Activated naive CD4-positive, alpha-beta T cell treated with anti-CD3 and anti-CD28 coated beads, Interleukin-2, amount 10 ng/mL, durations not matched to agents 7 days and 5 days (primary cell): ENCODE data around the gene CCL7.

Source experiments
- CTCF ChIA-PET: fragments of 350-600 bp; sonication (Branson Sonifier 250); formaldehyde crosslinking; loops from one replicate; lab custom pipeline; 2021; ENCODE audit warnings: antibody characterized with exemption; lab: Charles Lee
- DNase-seq: peaks from one replicate; pipeline ENCODE4 v3.0.0-alpha.2; 2020
- H3K27ac Mint-ChIP-seq: one replicate; pipeline ENCODE4 v1.8.0; 2021; ENCODE audit warnings: mild to moderate bottlenecking, moderate library complexity, mixed read lengths
- H3K27me3 Mint-ChIP-seq: one replicate; pipeline ENCODE4 v1.8.0; 2021; ENCODE audit warnings: mild to moderate bottlenecking, mixed read lengths
- H3K36me3 Mint-ChIP-seq: one replicate; pipeline ENCODE4 v1.8.0; 2021; ENCODE audit warnings: mixed read lengths
- H3K4me1 Mint-ChIP-seq: one replicate; pipeline ENCODE4 v1.8.0; 2021; ENCODE audit warnings: mixed read lengths
- H3K4me3 Mint-ChIP-seq: one replicate; pipeline ENCODE4 v1.8.0; 2021; ENCODE audit warnings: mild to moderate bottlenecking, moderate library complexity, mixed read lengths
- H3K9me3 Mint-ChIP-seq: one replicate; pipeline ENCODE4 v1.8.0; 2021; ENCODE audit warnings: mixed read lengths

CCL7 gene

GRCh38 chr17:34252444-34253138, 17.4 kb upstream of the CCL7 start:
- DNase-seq = no peak
- Mint-ChIP-seq H3K27me3 (peaks cover 39% of the 10 kb centered on the region), H3K4me1 (no peaks in the 10 kb centered on the region)

GRCh38 chr17:34253139-34253525, 16.9 kb upstream of the CCL7 start:
- CTCF ChIA-PET = no interaction called here
- H3K27me3 Mint-ChIP-seq = peaks cover 40% of the 10 kb centered on the region
- no peak overlapping the region for H3K27ac Mint-ChIP-seq
- H3K4me3 Mint-ChIP-seq = no peak overlapping the region
- DNase-seq = no peak
- no peaks in the 10 kb centered on the region for H3K9me3 Mint-ChIP-seq
- H3K4me1 Mint-ChIP-seq = no peaks in the 10 kb centered on the region
- no peaks in the 10 kb centered on the region for H3K36me3 Mint-ChIP-seq

More at GRCh38 chr17:34252444-34253138, 17.4 kb upstream of the CCL7 start:
- Mint-ChIP-seq H3K36me3 (no peaks in the 10 kb centered on the region), H3K27ac (no peak overlapping the region), H3K4me3 (no peak overlapping the region), H3K9me3 (no peaks in the 10 kb centered on the region)
- CTCF ChIA-PET = no interaction called here

- Mint-ChIP-seq H3K9me3 (no peaks in the 10 kb centered on the region), H3K27ac (no peak overlapping the region), H3K36me3 (no peaks in the 10 kb centered on the region), H3K4me1 (no peaks in the 10 kb centered on the region), H3K27me3 (peaks cover 48% of the 10 kb centered on the region), H3K4me3 (no peak overlapping the region)
- CTCF ChIA-PET = no interaction called here
- no peak for DNase-seq
Observed at GRCh38 chr17:34254146-34254545, 15.9 kb upstream of the CCL7 start.

- CTCF ChIA-PET = no interaction called here
- no peaks in the 10 kb centered on the region for H3K9me3 Mint-ChIP-seq
- no peak within 1 kb of the TSS for H3K4me3 Mint-ChIP-seq
- peaks cover 48% of the 10 kb centered on the region for H3K27me3 Mint-ChIP-seq
- H3K4me1 Mint-ChIP-seq = no peaks in the 10 kb centered on the region
- H3K36me3 Mint-ChIP-seq = no peaks in the 10 kb centered on the region
- no peak within 1 kb of the TSS for H3K27ac Mint-ChIP-seq
- no peak for DNase-seq
Observed at GRCh38 chr17:34254651-34255380, 15.2 kb upstream of the CCL7 start, which contains the start of gene CCL2. CCL2 (plus strand) TSS chr17:34255285; CDS start chr17:34255350, 65 bp downstream.

GRCh38 chr17:34255381-34255732, 14.7 kb upstream of the CCL7 start:
- Mint-ChIP-seq H3K27me3 (peaks cover 48% of the 10 kb centered on the region), H3K36me3 (no peaks in the 10 kb centered on the region), H3K4me1 (no peaks in the 10 kb centered on the region), H3K27ac (no peak overlapping the region), H3K4me3 (no peak overlapping the region), H3K9me3 (no peaks in the 10 kb centered on the region)
- CTCF ChIA-PET = no interaction called here
- DNase-seq = no peak

- no peak overlapping the region for H3K4me3 Mint-ChIP-seq
- CTCF ChIA-PET = no interaction called here
Observed at GRCh38 chr17:34255841-34256240, 14.2 kb upstream of the CCL7 start.

GRCh38 chr17:34257299-34257985, 12.6 kb upstream of the CCL7 start:
- H3K9me3 Mint-ChIP-seq = no peaks in the 10 kb centered on the region
- H3K4me3 Mint-ChIP-seq = no peak overlapping the region
- no peak for DNase-seq
- H3K27ac Mint-ChIP-seq = no peak overlapping the region
- H3K36me3 Mint-ChIP-seq = no peaks in the 10 kb centered on the region
- no peaks in the 10 kb centered on the region for H3K4me1 Mint-ChIP-seq
- peaks cover 40% of the 10 kb centered on the region for H3K27me3 Mint-ChIP-seq
- CTCF ChIA-PET = no interaction called here

More at GRCh38 chr17:34255841-34256240, 14.2 kb upstream of the CCL7 start:
- Mint-ChIP-seq H3K4me1 (no peaks in the 10 kb centered on the region), H3K27ac (no peak overlapping the region), H3K9me3 (no peaks in the 10 kb centered on the region), H3K36me3 (no peaks in the 10 kb centered on the region), H3K27me3 (peaks cover 48% of the 10 kb centered on the region)
- DNase-seq = no peak

- H3K27me3 Mint-ChIP-seq = peaks cover 38% of the 10 kb centered on the region
- no peak for DNase-seq
- no peaks in the 10 kb centered on the region for H3K36me3 Mint-ChIP-seq
- no peaks in the 10 kb centered on the region for H3K4me1 Mint-ChIP-seq
- H3K27ac Mint-ChIP-seq = no peak overlapping the region
- H3K9me3 Mint-ChIP-seq = no peaks in the 10 kb centered on the region
- no peak overlapping the region for H3K4me3 Mint-ChIP-seq
- CTCF ChIA-PET = no interaction called here
Observed at GRCh38 chr17:34257986-34258326, 12.1 kb upstream of the CCL7 start.

GRCh38 chr17:34259146-34259545, 10.9 kb upstream of the CCL7 start:
- CTCF ChIA-PET = no interaction called here
- H3K27me3 Mint-ChIP-seq = peaks cover 31% of the 10 kb centered on the region
- no peaks in the 10 kb centered on the region for H3K4me1 Mint-ChIP-seq
- no peak overlapping the region for H3K27ac Mint-ChIP-seq
- no peaks in the 10 kb centered on the region for H3K36me3 Mint-ChIP-seq
- no peaks in the 10 kb centered on the region for H3K9me3 Mint-ChIP-seq
- DNase-seq = no peak
- no peak overlapping the region for H3K4me3 Mint-ChIP-seq

- Mint-ChIP-seq H3K4me3 (no peak overlapping the region), H3K36me3 (no peaks in the 10 kb centered on the region), H3K27ac (no peak overlapping the region), H3K4me1 (no peaks in the 10 kb centered on the region), H3K27me3 (peaks cover 19% of the 10 kb centered on the region), H3K9me3 (no peaks in the 10 kb centered on the region)
- DNase-seq = no peak
- CTCF ChIA-PET = no interaction called here
Observed at GRCh38 chr17:34260861-34261260, 9.2 kb upstream of the CCL7 start.

- Mint-ChIP-seq H3K27me3 (peaks cover 17% of the 10 kb centered on the region), H3K9me3 (no peaks in the 10 kb centered on the region), H3K4me3 (no peak overlapping the region), H3K27ac (no peak overlapping the region), H3K4me1 (no peaks in the 10 kb centered on the region), H3K36me3 (no peaks in the 10 kb centered on the region)
- CTCF ChIA-PET = no interaction called here
- no peak for DNase-seq
Observed at GRCh38 chr17:34261568-34262337, 8.3 kb upstream of the CCL7 start.

GRCh38 chr17:34265711-34266110, 4.3 kb upstream of the CCL7 start:
- Mint-ChIP-seq H3K27ac (no peak overlapping the region), H3K27me3 (peaks cover 16% of the 10 kb centered on the region), H3K9me3 (no peaks in the 10 kb centered on the region), H3K36me3 (no peaks in the 10 kb centered on the region), H3K4me3 (no peak overlapping the region), H3K4me1 (no peaks in the 10 kb centered on the region)
- DNase-seq = no peak
- CTCF ChIA-PET = interaction anchor here (1.8 kb wide), 1 partner anchor 95 kb away, joined by 10 read pairs; no protein-coding TSS in a partner anchor

- H3K27ac Mint-ChIP-seq = no peak overlapping the region
- H3K27me3 Mint-ChIP-seq = peaks cover 14% of the 10 kb centered on the region
- CTCF ChIA-PET = no interaction called here
- no peaks in the 10 kb centered on the region for H3K36me3 Mint-ChIP-seq
- H3K9me3 Mint-ChIP-seq = no peaks in the 10 kb centered on the region
- H3K4me1 Mint-ChIP-seq = no peaks in the 10 kb centered on the region
- H3K4me3 Mint-ChIP-seq = no peak overlapping the region
- DNase-seq = no peak
Observed at GRCh38 chr17:34275881-34276280, 5.9 kb downstream of the CCL7 start.

GRCh38 chr17:34276826-34277225, 6.8 kb downstream of the CCL7 start:
- H3K4me1 Mint-ChIP-seq = no peaks in the 10 kb centered on the region
- no peaks in the 10 kb centered on the region for H3K36me3 Mint-ChIP-seq
- H3K27ac Mint-ChIP-seq = no peak overlapping the region
- H3K4me3 Mint-ChIP-seq = no peak overlapping the region
- no peak for DNase-seq
- H3K27me3 Mint-ChIP-seq = peaks cover 10% of the 10 kb centered on the region
- CTCF ChIA-PET = no interaction called here
- H3K9me3 Mint-ChIP-seq = no peaks in the 10 kb centered on the region
